Panc1 (cell line): ENCODE data around the gene MLYCD. TPM values are rescaled to one million over a fixed set of nuclear protein-coding genes. Genes with fewer than 3 reads are reported as not detected.

Experiments used
- ATAC-seq: fragments of 200-7000 bp; cut with Tn5 transposase; 2 replicates; pipeline ENCODE4 v1.9.1; 2020; ENCODE audit warnings: mild to moderate bottlenecking, moderate library complexity
- BruUV-seq: library from RNA; stranded (reverse); fragments of 400-500 nt; replicated peaks from 2 replicates; lab custom pipeline; 2021; lab: Mats Ljungman, UMichigan
- CTCF ChIA-PET: fragments of 300-600 bp; sonication (Branson Sonifier 250); formaldehyde crosslinking; loops from one replicate; lab custom pipeline; 2022; ENCODE audit warnings: antibody characterized with exemption; lab: Charles Lee
- POLR2A ChIA-PET: fragments of 300-600 bp; sonication (Branson Sonifier 250); formaldehyde crosslinking; loops from one replicate; lab custom pipeline; 2022; ENCODE audit warnings: antibody characterized with exemption; lab: Charles Lee
- DNase-seq: peaks from one replicate; pipeline ENCODE4 v3.0.0-alpha.2; 2010; ENCODE audit warnings: low read depth, low spot score
- H3K27ac ChIP-seq: 2 replicates; pipeline ENCODE4 v1.5.1; 2011; ENCODE audit warnings: mild to moderate bottlenecking, low read length, inconsistent platforms
- H3K27me3 ChIP-seq: fragments of 200-500 bp; sonication (Bioruptor generic); 2 replicates; pipeline ENCODE4 v1.6.0; 2014; ENCODE audit warnings: low read length, inconsistent platforms; ENCODE audit not compliant: control insufficient read depth, insufficient read depth
- H3K36me3 ChIP-seq: fragments of 200-500 bp; sonication (Bioruptor generic); 2 replicates; pipeline ENCODE4 v1.5.1; 2014; ENCODE audit warnings: inconsistent platforms, mild to moderate bottlenecking, low read length, moderate library complexity; ENCODE audit not compliant: control insufficient read depth, insufficient read depth
- H3K4me1 ChIP-seq: 2 replicates; pipeline ENCODE4 v1.5.1; 2011; ENCODE audit warnings: inconsistent platforms, mild to moderate bottlenecking, low read length, moderate library complexity; ENCODE audit not compliant: control insufficient read depth, insufficient read depth
- H3K4me3 ChIP-seq, 2 experiments: 2 replicates each; pipeline ENCODE4 v1.5.1; 2011 to 2012; ENCODE audit warnings: low read depth in 2 of 2, low read length in 2 of 2, mild to moderate bottlenecking in 2 of 2, inconsistent platforms in 1 of 2, moderate library complexity in 1 of 2
- H3K9me3 ChIP-seq: fragments of 200-500 bp; sonication (Bioruptor generic); 2 replicates; pipeline ENCODE4 v1.5.1; 2014; ENCODE audit warnings: low read depth, mild to moderate bottlenecking, inconsistent platforms, low read length, moderate library complexity; ENCODE audit not compliant: control insufficient read depth, insufficient read depth
- CTCF ChIP-seq: fragments of 450-650 bp; IDR thresholded peaks from 2 replicates; pipeline ENCODE4 v1.5.1; 2017; ENCODE audit warnings: mild to moderate bottlenecking
- POLR2AphosphoS5 ChIP-seq: IDR thresholded peaks from 2 replicates; pipeline ENCODE4 v1.6.1; 2012; ENCODE audit warnings: mild to moderate bottlenecking, low read depth, low read length, moderate library complexity
- REST ChIP-seq, 2 experiments: IDR thresholded peaks; 2 replicates each; pipeline ENCODE4 v1.6.1; 2011 to 2012; ENCODE audit warnings: low read depth in 2 of 2, control low read depth in 1 of 2, low read length in 1 of 2, mild to moderate bottlenecking in 1 of 2, moderate library complexity in 1 of 2; ENCODE audit not compliant: insufficient read depth in 1 of 2
- SIN3A ChIP-seq: IDR thresholded peaks from 2 replicates; pipeline ENCODE4 v1.6.1; 2012; ENCODE audit warnings: low read depth, mild to moderate bottlenecking, low read length, moderate library complexity, borderline replicate concordance; ENCODE audit not compliant: insufficient read depth
- TCF7L2 ChIP-seq: IDR thresholded peaks from 2 replicates; pipeline ENCODE4 v1.6.1; 2011; ENCODE audit warnings: mild to moderate bottlenecking, low read depth, low read length, inconsistent platforms
- in situ Hi-C: cut with HindIII; loops from 2 replicates; pipeline ENCODE4 v1.10.0; 2016; ENCODE audit warnings: low sequenced_read_pairs, low pct_unique_long_range_greater_than_20kb
- intact Hi-C: fragments of 100-400 bp; cut with micrococcal nuclease; formaldehyde crosslinking; loops from one replicate; pipeline ENCODE4 v1.10.0; 2022; ENCODE audit not compliant: unreplicated experiment
- total RNA-seq: library from RNA; stranded (reverse); gene quantifications from one replicate; pipeline ENCODE4 v1.2.1, GENCODE V29; 2021; ENCODE audit not compliant: unreplicated experiment

Gene MLYCD
- total RNA-seq, 1 experiment from 2014 or later: 2.2 TPM

DNA sequence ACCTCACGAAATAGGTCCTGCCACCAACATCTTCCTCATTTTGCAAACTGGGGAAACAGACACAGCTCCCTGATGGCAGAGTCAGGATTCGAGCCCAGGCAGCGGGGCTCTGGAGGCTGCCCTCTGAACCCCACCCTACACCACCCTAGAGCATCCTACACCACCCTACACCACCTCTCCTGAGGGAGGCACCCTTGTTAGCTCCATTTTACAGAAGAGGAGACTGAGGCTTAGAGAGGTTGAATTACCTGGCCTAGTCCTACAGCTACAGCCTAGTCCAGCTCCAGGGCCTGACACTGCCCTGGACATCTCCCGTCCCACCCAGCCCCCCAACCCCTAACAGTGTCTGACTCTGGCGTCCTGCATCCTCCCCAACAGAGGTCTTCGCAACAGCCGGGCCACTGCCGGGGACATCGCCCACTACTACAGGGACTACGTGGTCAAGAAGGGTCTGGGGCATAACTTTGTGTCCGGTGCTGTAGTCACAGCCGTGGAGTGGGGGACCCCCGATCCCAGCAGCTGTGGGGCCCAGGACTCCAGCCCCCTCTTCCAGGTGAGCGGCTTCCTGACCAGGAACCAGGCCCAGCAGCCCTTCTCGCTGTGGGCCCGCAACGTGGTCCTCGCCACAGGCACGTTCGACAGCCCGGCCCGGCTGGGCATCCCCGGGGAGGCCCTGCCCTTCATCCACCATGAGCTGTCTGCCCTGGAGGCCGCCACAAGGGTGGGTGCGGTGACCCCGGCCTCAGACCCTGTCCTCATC lies 65.9 kb downstream of the MLYCD start:
- CTCF ChIA-PET: no interaction called here
- TF ChIP-seq CTCF: no peak
- TF ChIP-seq POLR2AphosphoS5: no peak
- no peak for TF ChIP-seq REST (IDR thresholded peaks at IDR 0.05; ENCODE audit: insufficient read depth in 1 of 2, low read depth in 2 of 2, low read length in 1 of 2)
- no peak for TF ChIP-seq SIN3A
- TF ChIP-seq TCF7L2: no peak
- in situ Hi-C loops: no loop called here
- Histone ChIP-seq H3K27me3 (no peaks in the 10 kb centered on the region), H3K4me1 (no peaks in the 10 kb centered on the region), H3K36me3 (no peaks in the 10 kb centered on the region), H3K4me3 (no peak overlapping the region), H3K27ac (no peak overlapping the region), H3K9me3 (no peaks in the 10 kb centered on the region)
- POLR2A ChIA-PET: no interaction called here
- DNase-seq (no peak), ATAC-seq (no peak)
- intact Hi-C loops: no loop called here
- BruUV-seq: no TSS peak

GRCh38 chr16:83965444-83966152 lies 66.7 kb downstream of the MLYCD start:
- intact Hi-C loops: no loop called here
- no TSS peak for BruUV-seq

More at GRCh38 chr16:83965444-83966152, 66.7 kb downstream of the MLYCD start:
- DNase-seq: no peak
- H3K4me3 ChIP-seq: no peak overlapping the region
- H3K9me3 ChIP-seq: no peaks in the 10 kb centered on the region
- H3K36me3 ChIP-seq: no peaks in the 10 kb centered on the region
- no peak for TF ChIP-seq SIN3A
- TF ChIP-seq POLR2AphosphoS5: no peak
- no peak for TF ChIP-seq REST (IDR thresholded peaks at IDR 0.05; ENCODE audit: insufficient read depth in 1 of 2, low read depth in 2 of 2, low read length in 1 of 2)
- no peak for TF ChIP-seq CTCF
- TF ChIP-seq TCF7L2: no peak
- in situ Hi-C loops: no loop called here
- ChIA-PET CTCF (no interaction called here), POLR2A (no interaction called here)
- H3K27me3 ChIP-seq: no peaks in the 10 kb centered on the region
- H3K27ac ChIP-seq: no peak overlapping the region
- H3K4me1 ChIP-seq: no peaks in the 10 kb centered on the region
- no peak for ATAC-seq
